ENCODE data around the gene CPB1. TPM values are rescaled to one million over a fixed set of nuclear protein-coding genes. Genes with fewer than 3 reads are reported as not detected.

The CPB1 gene
- total and polyA plus RNA-seq, 4 donors = 0.20 to 0.75 (median 0.57) TPM; not detected in 1

DNA sequence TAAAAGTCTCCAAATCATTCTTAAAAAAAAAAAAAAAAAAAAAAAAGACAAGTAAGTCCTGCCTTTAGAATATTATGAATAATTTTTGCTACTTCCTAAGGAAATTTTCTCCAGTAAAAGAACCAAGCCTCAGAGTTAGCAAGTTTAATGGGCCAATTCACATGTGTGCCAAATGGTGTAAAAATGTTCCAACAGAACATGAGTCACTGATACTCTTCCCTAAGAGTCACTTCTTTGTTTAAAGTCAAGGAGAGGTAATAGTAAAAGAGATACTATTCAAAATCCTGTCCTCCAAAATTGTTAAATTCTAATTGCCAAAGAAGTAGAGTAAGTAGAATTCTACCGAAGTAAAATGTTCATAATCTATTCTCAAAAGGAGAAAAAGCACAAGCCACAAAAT is 19.7 kb downstream of the CPB1 start:
- TF ChIP-seq, protein P1, sequence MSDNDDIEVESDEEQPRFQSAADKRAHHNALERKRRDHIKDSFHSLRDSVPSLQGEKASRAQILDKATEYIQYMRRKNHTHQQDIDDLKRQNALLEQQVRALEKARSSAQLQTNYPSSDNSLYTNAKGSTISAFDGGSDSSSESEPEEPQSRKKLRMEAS (IDR thresholded peaks at IDR 0.05) = no peak
- TF ChIP-seq FOXA2 (IDR thresholded peaks at IDR 0.05) (no peak), RAD21 (IDR thresholded peaks at IDR 0.05) (no peak), GABPA (IDR thresholded peaks at IDR 0.05 in 1 of 2, conservative IDR thresholded peaks at IDR 0.05 in 1 of 2) (no peak), TAF1 (conservative IDR thresholded peaks at IDR 0.05) (no peak), RXRA (IDR thresholded peaks at IDR 0.05) (no peak), SP1 (IDR thresholded peaks at IDR 0.05) (no peak)
- TF ChIP-seq, protein P2, sequence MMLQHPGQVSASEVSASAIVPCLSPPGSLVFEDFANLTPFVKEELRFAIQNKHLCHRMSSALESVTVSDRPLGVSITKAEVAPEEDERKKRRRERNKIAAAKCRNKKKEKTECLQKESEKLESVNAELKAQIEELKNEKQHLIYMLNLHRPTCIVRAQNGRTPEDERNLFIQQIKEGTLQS (IDR thresholded peaks at IDR 0.05) = no peak
- WGBS = 91% methylated on average over 1 of the region's 1 CpG
- H3K4me1 ChIP-seq (ENCODE audit: control insufficient read depth in 4 of 4, insufficient read depth in 4 of 4, low read length in 3 of 4) = no peaks in the 10 kb centered on the region

DNA sequence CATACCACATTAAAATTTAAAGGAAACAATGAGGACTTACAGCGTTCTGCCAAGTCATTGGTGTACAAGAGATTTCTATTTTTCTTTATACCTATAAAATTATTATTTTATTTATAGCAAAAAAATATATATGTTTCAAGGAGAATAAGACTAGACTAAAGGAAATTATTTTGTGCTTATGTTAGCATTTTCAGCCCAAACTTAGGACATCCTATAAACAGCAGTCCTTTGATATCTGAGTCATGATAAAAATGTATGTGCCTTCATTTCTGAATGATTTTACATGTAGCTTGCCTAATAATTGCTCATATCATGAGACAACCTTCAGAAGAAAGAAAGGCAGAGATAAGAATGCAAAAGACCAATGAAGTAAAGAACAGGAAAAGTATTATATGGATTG is 20.8 kb downstream of the CPB1 start:
- WGBS = 86% methylated on average over 1 of the region's 1 CpG

More for the DNA sequence above, 19.7 kb downstream of the CPB1 start:
- Histone ChIP-seq H3K27me3 (ENCODE audit: control insufficient read depth in 4 of 4, insufficient read depth in 4 of 4, low read length in 3 of 4) (peaks cover 0 to 2% (median 0%) of the 10 kb centered on the region in 4 donors), H3K9me3 (ENCODE audit: control insufficient read depth in 4 of 4, low read length in 3 of 4) (no peaks in the 10 kb centered on the region), H3K9ac (ENCODE audit: low read depth in 1 of 2, low read length in 2 of 2) (no peak overlapping the region), H3K27ac (ENCODE audit: low read depth in 1 of 2, low read length in 2 of 2) (no peak overlapping the region), H3K4me3 (ENCODE audit: low read depth in 1 of 3, low read length in 3 of 3) (no peak overlapping the region), H3K36me3 (ENCODE audit: control insufficient read depth in 4 of 4, insufficient read depth in 3 of 4, low read depth in 1 of 4, low read length in 3 of 4) (no peaks in the 10 kb centered on the region)
- no peak for DNase-seq (ENCODE audit: low spot score)

More for the DNA sequence above, 20.8 kb downstream of the CPB1 start:
- no peaks in the 10 kb centered on the region for H3K4me1 ChIP-seq (ENCODE audit: control insufficient read depth in 4 of 4, insufficient read depth in 4 of 4, low read length in 3 of 4)
- no peak for DNase-seq (ENCODE audit: low spot score)
- H3K27ac ChIP-seq (ENCODE audit: low read depth in 1 of 2, low read length in 2 of 2) = no peak overlapping the region
- no peaks in the 10 kb centered on the region for H3K9me3 ChIP-seq (ENCODE audit: control insufficient read depth in 4 of 4, low read length in 3 of 4)
- H3K27me3 ChIP-seq (ENCODE audit: control insufficient read depth in 4 of 4, insufficient read depth in 4 of 4, low read length in 3 of 4) = no peaks in the 10 kb centered on the region
- H3K4me3 ChIP-seq (ENCODE audit: low read depth in 1 of 3, low read length in 3 of 3) = no peak overlapping the region
- H3K36me3 ChIP-seq (ENCODE audit: control insufficient read depth in 4 of 4, insufficient read depth in 3 of 4, low read depth in 1 of 4, low read length in 3 of 4) = no peaks in the 10 kb centered on the region
- H3K9ac ChIP-seq (ENCODE audit: low read depth in 1 of 2, low read length in 2 of 2) = no peak overlapping the region
- TF ChIP-seq YY1 (IDR thresholded peaks at IDR 0.05) (no peak), FOXA2 (IDR thresholded peaks at IDR 0.05) (no peak), REST (IDR thresholded peaks at IDR 0.05) (no peak), EGR1 (IDR thresholded peaks at IDR 0.05; ENCODE audit: low read depth in 2 of 2) (no peak), JUND (IDR thresholded peaks at IDR 0.05) (no peak), NR2F2 (IDR thresholded peaks at IDR 0.05) (no peak), GABPA (IDR thresholded peaks at IDR 0.05 in 1 of 2, conservative IDR thresholded peaks at IDR 0.05 in 1 of 2) (no peak), HNF4G (IDR thresholded peaks at IDR 0.05) (no peak), CTCF (IDR thresholded peaks at IDR 0.05; ENCODE audit: low read depth, low read length, missing input control) (no peak), ZBTB33 (IDR thresholded peaks at IDR 0.05) (no peak), RAD21 (IDR thresholded peaks at IDR 0.05) (no peak), RXRA (IDR thresholded peaks at IDR 0.05) (no peak)
- TF ChIP-seq, protein P1 (IDR thresholded peaks at IDR 0.05) = no peak

All from liver (tissue), 9 donors.